T-helper 1 cell treated with Interleukin-12 subunit alpha and Interleukin-12 subunit beta and Interleukin-4 antibody, amounts not matched to agents 30 ng/mL and 1 ng/mL, for 36 hours (primary cell): ENCODE data around the gene R3HCC1L. TPM values are rescaled to one million over a fixed set of nuclear protein-coding genes. Genes with fewer than 3 reads are reported as not detected.
"Not testable (repeated sequence)": the region's sequence is repeated elsewhere in the genome, so short reads cannot be mapped to it uniquely, and the experiment has no call there.

Experiments used
- intact Hi-C: fragments of 100-400 bp; cut with micrococcal nuclease; formaldehyde crosslinking; loops from one replicate; pipeline ENCODE4 v1.15.1; 2024
- total RNA-seq: library from RNA; stranded (reverse); gene quantifications from 2 replicates; pipeline ENCODE4 v1.2.3, GENCODE V29; 2022

R3HCC1L gene
- total RNA-seq, 1 donor from 2014 or later, result 18.3 TPM

DNA sequence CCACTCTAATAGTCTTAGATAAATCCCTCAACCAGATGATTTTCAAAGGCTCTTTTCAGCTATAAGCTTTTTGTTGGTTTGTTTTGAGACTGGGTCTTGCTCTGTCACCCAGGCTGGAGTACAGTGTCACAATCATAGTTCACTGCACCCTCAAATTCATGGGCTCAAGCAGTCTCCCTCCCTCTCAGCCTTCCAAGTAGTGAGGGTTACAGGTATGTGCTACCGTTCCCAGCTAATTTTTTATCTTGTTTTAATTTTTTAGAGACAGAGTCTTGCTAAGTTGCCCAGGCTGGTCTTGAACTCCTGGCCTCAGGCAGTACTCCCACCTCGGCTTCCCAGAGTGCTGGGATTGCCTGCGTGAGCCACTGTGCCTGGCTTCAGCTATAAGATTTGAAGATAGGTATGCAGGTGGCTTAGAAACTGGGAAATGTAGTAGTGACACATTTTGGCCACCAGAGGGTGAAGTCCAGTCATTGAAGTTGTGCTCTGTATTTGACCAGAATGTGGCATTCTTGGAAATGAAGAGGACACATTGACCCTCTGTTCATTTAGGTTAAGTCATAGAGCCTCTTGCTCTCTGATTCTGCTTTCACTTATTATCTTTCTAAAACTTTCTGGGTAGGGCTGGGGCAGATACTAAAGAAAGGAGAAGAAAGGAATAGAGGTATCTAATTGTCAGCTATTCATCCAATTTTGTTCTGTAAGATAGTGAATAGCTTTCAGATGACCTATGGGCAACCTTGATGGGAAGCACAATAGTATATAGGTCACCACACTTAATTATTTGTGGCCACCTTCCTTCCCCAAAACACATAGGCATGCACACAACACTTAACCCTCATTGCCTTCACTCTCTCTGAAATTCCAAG, 36.0 kb downstream of the R3HCC1L start:
- intact Hi-C loops, result loop anchor here (1.0 to 2.0 kb wide), 2 partner anchors 36 to 139 kb away; partner anchors contain the start of gene R3HCC1L

DNA sequence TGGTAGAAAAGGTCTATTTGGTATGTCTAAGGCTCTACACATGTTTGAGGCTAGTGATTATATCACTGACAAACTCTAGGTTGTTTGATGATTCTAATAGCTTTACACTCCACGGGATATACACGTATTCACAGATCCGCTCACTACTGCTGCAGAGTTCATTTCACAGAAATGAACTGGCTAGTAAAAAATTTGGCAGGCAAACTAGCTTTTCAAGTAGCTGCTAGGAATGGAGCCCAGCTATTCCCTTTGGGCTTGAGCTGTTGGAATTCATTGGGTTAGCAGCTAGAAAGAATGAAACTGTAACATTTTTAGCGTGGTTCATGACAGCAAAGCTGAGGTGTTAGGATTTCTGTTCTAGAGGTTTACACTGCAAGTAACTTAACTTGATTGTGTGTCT, 37.6 kb downstream of the R3HCC1L start:
- intact Hi-C loops, result no loop called here

DNA sequence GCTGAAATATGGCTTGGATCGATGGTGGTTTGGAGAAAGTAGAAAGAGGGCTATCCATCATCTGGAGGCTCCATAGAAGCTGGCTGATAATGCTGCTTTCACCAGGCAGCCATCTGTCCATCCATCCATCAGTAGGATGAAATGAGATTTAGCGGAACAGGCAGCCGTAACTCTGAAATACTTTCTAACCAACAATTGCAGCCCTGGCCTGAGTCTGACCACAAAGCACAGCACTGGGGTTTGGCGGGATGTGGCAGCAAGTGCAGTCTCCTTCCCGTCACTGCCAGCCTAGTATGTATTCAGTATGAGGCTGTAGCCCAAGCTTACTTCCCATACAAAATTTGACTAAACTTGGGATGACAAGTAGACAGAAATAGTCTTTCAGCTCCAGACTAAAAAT, 38.0 kb downstream of the R3HCC1L start:
- intact Hi-C loops, result no loop called here

DNA sequence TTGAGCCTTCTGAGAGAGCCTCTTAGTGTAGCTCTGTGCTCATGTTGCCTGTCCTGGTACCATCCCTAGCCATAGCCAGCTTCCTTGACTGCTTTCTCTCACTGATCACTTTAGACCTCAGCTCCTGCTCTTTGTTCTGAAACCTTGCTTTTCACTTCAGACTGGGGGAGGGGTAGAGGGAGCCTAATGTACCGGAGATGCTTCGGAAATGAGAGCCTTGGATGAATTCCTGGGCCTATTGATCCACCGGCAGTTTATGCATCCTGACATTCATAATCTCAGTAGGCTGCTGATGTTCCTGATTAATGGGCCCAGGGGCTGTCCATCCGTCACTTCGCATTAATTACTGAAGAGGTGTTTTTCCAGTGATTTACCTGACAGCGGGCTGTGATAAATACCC, 38.8 kb downstream of the R3HCC1L start:
- intact Hi-C loops, result no loop called here

DNA sequence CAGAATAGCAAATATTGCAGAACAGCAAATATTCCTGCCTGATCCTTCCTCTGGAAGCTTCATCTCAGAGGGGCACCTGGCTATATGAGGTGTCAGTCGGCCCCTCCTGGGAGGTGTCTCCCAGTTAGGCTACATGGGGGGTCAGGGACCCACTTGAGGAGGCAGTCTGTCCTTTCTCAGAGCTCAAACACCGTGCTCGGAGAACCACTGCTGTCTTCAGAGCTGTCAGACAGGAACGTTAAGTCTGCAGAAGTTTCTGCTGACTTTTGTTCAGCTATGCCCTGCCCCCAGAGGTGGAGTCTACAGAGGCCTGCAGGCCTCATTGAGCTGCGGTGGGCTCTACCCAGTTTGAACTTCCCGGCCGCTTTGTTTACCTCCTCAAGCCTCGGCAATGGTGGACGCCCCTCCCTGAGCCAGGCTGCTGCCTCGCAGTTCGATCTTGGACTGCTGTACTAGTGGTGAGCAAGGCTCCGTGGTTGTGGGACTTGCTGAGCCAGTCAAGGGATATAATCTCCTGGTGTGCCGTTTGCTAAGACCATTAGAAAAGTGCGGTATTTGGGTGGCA, 48.0 kb downstream of the R3HCC1L start:
- intact Hi-C loops, result not testable (repeated sequence)

DNA sequence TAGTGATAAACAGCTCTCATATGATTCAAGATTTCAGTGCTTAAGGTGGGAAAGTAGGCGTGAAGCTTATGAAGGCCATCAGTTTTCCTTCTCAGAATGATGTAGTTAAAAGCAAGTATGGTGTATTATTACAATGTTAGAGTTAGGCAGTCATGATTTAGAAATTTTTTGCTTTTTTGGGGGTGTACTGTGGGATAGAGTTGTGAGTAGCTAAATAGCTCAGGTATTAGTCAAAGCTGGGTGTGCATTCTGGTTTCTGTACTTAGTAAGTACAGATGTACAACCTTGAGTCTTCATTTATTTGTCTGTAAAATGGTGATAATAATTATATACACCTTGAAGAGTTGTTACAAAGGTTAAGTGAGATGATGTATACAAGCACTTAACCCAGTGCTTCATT, 52.2 kb downstream of the R3HCC1L start:
- intact Hi-C loops, result no loop called here

DNA sequence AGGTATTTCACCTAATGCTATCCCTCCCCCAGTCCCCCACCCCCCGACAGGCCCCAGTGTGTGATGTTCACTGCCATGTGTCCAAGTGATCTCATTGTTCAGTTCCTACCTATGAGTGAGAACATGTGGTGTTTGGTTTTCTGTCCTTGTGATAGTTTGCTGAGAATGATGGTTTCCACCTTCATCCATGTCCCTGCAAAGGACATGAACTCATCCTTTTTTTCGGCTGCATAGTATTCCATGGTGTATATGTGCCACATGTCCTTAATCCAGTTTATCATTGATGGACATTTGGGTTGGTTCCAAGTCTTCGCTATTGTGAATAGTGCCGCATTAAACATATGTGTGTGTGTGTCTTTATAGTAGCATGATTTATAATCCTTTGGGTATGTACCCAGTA, 56.3 kb downstream of the R3HCC1L start:
- intact Hi-C loops, result not testable (repeated sequence)

DNA sequence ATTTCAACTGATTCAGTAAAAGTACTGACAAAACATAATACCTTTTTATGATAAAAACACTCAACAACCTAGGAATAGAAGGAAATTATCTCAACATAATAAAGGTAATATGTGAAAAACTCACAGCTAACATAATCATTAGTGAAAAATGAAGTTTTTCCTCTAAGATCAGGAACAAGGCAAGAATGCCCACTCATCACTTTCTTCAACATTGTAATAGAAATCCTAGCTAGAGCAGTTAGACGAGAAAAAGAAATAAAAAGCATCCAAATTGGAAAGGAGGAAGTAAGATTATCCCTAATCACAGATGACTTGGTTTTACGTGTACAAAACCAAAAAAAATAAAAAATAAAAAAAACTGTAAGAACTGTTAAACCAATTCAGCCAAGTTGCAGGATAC, 58.6 kb downstream of the R3HCC1L start:
- intact Hi-C loops, result no loop called here

DNA sequence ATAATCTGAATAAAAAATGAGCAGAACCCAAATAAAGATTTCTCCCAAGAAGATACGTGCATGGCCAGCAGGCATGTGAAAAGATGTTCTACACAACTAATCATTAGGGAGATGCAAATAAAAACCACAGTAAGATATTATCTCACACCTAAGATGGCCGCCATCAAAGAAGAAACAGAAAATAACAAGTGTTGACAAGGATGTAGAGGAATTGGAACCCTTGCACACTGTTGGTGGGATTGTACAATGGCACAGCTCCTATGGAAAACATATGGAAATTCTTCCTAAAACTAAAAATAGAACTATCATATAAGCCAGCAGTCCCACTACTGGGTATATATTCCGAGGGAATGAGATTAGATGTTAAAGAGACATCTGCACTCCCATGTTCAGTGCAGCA, 60.2 kb downstream of the R3HCC1L start:
- intact Hi-C loops, result no loop called here

DNA sequence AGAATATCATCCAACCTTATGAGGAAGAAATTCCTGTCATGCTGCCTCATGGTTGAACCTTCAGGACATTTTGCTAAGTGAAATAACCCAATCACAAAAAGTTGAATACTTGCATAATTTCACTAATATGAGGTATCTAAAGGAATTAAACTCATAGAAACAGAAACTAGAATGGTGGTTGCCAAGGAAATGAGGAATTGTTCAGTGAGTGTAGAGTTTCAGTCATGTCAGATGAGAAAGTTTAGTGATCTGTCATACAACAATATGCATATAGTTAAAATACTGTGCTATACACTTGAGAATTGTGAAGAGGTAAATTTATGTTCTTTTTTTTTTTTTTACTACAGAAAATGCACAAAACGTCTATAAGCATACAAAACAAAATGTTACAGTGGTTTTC, 60.7 kb downstream of the R3HCC1L start:
- intact Hi-C loops, result no loop called here

DNA sequence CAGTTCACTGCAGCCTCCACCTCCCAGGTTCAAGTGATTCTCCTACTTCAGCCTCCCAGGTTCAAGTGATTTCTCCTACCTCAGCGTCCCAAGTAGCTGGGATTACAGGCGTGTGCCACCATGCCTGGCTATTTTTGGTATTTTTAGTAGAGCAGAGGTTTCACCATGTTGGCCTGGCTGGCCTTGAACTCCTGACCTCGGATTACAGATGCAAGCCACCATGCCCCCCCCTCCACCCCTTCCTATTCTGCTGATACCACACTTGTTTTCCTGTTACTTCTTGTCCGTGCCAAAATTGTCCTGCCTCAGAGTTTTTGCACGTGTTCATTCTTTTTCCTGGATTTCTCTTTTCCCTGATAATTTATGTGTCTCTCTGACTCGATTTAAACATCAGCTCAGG, 62.5 kb downstream of the R3HCC1L start:
- intact Hi-C loops, result no loop called here

DNA sequence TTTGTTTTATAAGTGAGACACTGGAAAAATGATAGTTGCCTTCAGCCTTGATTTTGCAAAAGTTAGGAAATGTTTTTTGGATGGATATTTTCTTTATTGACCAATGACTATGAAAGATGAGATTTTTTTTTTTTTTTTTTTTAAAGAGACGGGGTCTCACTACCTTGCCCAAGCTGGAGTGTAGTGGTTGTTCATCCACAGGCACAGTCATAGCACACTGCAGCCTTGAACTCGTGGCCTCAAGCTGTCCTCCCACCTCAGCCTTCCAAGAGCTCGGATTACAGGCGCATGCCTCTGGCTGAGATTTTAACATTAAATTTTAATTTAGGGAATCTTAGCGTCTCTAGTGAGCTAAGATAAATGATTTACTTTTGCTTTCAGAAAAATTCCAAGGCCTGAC, 67.3 kb downstream of the R3HCC1L start:
- intact Hi-C loops, result no loop called here

DNA sequence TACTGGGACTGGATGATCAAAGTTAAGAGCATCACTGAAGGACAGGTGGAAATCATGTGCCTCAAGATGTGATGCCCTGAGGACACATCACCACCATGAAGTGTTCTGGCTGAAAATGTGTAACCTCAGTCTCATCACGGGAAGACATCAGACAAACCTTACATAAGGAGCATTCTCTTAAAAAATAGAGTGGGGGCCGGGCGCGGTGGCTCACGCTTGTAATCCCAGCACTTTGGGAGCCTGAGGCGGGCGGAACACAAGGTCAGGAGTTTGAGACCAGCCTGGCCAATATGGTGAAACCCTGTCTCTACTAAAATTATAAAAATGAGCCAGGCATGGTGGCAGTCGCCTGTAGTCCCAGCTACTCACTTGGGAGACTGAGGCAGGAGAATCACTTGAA, 67.9 kb downstream of the R3HCC1L start:
- intact Hi-C loops, result no loop called here

DNA sequence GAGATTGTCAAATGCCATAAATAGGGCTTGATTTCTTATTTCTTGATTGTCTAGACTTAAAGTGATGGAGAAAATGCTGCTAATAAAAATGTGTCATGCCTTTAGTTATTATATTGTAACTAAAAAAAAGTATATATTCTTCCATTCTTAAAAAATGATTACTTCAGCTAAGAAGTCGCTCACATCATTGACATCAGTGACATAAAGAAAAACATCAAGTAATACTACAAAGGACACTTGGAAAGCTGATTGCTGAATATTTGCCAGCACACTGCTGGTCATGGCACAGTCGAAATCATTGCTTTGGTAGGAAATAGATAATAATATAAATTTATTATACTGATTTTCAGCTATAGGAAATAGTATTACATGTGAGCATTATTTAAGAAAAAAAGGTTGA, 70.9 kb downstream of the R3HCC1L start:
- intact Hi-C loops, result no loop called here

DNA sequence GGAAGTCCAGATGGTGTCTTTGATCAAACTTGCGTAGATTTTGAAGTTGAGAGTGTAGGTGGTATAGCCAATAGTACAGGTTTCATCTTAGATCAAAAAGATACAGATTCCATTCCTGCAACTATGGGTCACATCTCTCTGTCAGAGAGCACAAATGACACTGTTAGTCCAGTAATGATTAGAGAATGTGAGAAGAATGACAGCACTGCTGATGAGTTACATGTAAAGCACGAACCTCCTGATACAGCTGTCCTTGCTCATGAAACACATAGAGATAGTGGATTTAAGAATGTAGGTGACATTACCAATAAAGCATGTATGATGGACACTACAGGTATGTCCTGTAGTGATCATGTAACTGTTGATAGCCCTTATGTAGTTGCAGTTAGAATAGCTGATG, 74.5 kb downstream of the R3HCC1L start:
- intact Hi-C loops, result no loop called here

DNA sequence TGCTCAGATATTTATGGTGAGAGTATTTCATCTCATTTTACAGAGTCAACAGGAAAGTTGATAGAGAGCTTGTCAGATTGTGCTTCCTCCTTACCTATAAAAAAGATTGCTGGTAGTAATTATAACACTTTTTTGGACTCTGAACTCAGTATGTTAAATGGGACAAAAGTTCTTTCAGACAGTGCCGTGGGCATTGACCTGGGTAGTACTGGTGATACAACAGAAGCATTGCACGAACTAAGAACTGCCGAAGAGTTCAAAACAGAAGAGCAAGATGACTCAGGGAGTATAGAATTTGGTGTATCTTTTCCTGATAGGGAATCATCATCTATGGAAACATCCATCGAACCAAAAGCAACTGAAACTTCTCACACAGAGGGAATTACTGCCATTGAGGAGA, 75.0 kb downstream of the R3HCC1L start:
- intact Hi-C loops, result no loop called here

DNA sequence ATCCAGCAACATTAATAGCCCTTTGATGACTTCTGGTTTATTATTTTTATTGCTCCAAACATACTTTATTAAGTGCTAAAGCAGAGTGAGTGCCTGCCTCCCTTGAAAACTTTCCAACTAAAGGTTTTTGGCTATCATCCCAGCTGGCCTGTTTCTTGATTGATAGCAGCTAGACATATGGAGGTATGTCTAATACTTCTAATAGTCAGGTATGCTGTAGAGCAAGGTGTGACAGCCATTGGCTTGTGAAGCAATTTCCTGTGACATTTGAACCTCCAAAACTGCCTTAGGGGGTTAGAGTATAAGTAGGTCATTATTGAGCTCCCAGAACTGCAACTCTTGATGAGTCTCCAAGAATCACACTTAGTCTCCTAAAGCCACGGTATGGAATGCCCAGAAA, 77.7 kb downstream of the R3HCC1L start:
- intact Hi-C loops, result no loop called here

DNA sequence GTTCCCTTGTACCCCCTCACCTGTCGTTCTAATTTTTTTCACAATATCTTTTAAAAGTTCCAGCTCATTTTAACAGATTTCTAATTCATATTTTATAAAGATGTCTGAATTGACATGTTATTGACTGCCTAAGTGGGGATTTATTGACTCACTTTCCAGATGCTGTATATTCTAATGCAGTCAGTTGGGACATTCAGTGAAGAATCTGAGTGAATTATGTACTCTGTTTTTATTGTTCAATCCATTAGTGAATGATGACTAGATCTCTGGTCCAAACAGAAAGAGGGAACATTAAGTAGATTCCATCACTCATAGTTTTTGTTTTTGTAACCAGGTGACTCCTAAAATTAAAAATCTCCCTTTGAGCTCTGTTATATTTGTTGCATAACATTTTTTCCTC, 79.3 kb downstream of the R3HCC1L start:
- intact Hi-C loops, result no loop called here

DNA sequence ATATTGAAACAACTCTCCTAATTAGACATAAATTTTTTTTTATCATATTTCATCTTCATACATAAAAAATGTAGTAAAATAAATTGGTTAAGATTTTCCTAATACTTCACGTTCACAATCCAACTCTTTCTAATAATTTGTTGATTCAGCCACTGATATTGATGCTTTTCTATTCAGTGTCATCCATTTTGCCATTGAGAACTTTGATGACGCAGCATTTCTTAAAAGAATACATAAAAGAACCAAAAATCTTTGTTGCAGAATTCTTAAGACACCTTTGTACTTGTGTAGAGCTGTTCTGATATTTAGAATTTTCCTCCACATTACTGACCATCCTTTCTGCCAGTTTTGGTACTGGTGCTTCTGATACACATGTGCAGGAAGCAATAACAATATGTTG, 80.9 kb downstream of the R3HCC1L start:
- intact Hi-C loops, result no loop called here

DNA sequence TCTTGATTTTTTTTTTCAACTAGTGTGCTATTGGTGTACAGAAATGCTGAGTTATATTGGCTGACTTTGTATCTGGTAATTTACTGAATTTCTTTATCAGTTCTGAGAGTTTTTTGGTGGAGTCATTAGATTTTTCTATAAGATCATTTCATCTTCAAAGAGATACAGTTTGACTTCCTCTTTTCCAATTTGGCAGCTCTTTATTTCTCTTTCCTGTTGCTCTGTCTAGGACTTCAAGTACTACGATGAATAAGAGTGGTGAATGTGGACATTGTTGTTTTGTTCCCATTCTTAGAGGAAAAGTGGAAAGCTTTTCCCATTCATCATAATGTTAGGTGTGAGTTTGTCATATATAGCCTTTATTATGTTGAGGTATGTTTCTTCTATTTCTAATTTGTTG, 83.3 kb downstream of the R3HCC1L start:
- intact Hi-C loops, result no loop called here

DNA sequence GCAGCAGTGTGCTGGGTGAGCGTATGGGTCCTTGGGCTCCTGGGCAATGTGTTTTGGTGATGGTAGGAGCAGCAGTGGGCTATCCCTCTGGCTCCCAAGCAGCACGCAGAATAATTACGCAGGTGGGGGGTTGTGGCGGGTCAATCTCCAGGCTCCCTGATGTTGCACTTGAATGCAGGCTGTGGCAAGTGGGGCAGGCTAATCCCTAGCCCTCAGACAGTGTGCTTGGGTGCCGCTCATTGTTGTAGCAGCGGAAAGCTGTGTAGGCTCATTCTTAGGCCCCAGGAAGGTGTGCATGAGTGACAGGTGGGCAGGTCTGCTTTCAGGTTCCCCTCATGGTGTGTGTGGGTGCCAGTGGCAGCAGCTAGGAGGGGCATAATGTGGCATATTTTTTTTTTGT, 89.4 kb downstream of the R3HCC1L start:
- intact Hi-C loops, result no loop called here

DNA sequence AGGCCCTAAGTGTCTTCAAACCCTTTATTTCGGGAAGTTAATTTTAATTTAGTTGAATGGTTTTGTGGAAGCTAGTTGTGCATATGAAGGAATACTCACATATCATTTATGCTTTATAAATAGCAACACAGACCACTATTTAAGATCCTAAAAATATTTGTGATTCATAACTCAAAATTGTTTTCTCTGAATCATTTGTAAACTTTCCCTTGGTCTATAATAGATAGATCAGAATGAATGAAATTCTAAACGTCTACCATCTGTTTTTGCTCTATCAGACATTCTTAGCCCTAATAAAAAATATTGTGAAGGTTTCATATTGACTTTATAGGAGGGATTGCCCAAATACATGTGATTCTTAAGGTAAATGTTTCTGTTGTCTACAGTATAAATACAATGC, 90.1 kb downstream of the R3HCC1L start:
- intact Hi-C loops, result no loop called here

DNA sequence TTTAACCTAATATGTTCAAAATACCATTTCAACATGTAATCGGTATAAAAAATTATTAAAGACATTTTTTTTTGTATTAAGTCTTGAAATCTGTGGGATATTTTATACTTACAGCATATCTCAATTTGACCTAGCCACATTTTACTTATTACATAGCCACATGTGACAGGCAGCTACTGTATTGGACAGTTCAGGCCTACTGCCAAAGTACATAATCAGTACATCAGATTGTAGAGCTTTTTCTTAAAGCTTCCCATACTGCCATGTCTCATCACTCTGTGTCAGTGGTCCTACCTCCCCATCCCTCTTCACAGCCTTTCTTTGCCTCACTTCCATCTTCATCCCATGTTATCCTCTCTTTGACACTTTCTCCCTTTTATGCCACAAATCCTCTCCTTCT, 90.5 kb downstream of the R3HCC1L start:
- intact Hi-C loops, result no loop called here
